T1000 (cell line): ENCODE results near the gene MEF2C.

Experiments
- DNase-seq: peaks from one replicate; lab custom pipeline; 2025; ENCODE audit warnings: mixed read lengths; lab: John Stamatoyannopoulos, UW

MEF2C gene

GRCh38 chr5:88829054-88829453, 53.9 kb downstream of the MEF2C start:
- no peak for DNase-seq

DNA sequence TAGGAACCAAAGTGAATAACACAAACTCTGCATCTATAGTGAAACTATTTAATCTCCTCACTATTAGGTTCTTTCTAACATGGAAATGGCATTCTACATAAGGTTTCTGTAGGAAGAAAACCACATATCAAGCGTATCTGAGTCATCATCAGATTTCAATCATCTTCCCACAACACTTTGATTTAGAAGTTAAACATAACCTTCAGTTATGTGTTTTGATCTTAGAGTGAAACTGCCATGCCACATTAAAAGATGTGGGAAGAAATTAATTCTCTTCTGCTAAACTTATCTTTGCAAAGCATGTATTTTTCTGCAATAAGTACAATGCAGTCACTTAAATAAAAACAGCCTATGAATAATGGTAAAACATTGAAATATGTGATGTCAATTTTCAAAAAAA, 55.0 kb downstream of the MEF2C start:
- no peak for DNase-seq

DNA sequence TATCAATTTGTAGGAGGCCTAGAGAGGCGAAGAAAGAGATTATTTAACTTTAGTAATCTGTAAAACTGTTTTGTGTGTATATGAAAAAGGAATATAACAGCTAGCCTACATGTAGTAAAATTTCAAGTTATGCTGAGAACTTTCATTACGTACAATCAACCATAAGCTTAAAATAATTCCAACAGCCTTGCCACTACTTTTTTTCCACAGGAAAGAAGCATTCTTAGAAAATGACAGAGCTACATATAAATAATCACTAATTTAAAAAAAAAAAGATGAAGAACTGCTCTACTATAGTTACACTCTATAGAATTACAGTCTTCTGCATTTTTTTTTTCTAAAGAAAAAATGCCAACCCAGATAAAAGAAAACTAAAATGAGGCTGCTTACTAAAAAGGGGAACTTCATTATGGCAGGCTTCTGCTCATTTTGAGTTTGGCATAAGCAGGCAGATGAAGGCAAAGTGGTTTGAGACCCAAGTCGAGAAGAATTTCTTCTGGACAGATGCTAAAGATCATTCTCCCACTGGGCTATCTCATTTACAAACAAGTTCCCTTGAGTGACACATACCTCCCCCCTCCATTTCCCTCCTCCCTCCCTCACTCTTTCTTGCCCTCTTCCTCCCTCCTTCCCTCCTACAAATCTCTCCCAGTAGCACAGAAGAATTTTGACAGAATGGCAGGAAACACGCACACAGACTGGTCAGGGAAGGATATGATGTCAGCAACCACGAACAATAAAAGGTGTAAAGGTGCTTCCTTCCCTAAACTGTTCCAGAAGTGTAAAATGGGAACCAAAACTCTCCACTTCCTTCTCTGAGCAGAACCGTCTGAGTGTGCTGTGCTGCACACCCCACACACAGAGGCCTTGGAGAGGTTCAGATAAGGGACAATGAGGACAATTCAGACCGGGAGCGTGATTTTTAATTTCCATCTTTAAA, 56.1 kb downstream of the MEF2C start:
- no peak for DNase-seq

- no peak for DNase-seq
These were observed 57.2 kb downstream of the MEF2C start for GRCh38 chr5:88825584-88826315.

DNA sequence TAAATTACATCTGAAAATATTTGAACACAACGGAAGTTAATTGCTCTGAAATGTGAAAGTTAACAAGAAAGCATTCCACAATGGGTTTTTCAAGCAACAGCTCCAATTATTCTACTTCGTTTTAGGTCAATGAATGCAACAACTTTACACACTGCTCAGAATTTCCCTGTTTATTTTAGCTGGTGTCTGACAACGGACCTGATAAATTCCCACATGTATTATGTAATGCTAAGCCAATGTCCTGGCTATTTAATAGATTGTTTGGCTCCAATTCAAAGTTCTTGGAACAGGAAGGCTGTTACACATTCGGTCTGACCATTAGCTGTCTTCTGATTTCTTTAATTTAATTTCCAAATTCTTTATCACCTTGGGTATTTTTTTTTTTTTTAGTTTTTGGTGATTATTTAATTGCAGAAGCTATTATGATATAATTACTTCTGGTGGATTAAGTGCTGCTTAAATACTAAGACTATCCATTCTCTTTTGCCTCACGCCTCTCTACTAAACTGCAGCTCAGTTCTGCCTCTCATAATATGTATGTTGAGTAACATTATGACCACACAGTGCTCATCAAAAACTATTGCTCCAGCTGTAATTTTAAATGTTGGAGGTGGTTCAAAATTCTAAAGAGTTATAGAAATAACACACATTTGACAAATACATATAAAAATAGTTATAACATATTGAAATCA, 57.9 kb downstream of the MEF2C start:
- no peak for DNase-seq

DNA sequence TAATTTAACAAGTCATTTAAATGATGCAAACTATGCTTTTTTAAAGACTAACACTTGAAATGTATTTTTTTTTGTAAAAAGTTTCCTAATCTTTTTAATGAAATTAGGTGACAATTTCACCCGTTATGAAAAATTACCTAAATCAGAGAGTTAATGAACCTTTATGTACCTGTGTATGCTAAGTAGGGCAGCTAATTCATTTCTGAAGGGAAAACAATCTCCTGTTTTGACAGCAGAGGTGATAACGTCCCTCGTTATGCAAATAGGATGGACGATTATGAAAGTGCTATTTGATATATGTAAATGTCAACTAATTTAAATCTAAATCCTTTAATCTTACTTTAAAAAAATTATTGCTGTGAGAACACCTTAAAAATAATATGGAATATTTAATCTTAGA, 58.8 kb downstream of the MEF2C start:
- no peak for DNase-seq

GRCh38 chr5:88823201-88823600, 59.8 kb downstream of the MEF2C start:
- DNase-seq = no peak

GRCh38 chr5:88821161-88821560, 61.8 kb downstream of the MEF2C start:
- no peak for DNase-seq

DNA sequence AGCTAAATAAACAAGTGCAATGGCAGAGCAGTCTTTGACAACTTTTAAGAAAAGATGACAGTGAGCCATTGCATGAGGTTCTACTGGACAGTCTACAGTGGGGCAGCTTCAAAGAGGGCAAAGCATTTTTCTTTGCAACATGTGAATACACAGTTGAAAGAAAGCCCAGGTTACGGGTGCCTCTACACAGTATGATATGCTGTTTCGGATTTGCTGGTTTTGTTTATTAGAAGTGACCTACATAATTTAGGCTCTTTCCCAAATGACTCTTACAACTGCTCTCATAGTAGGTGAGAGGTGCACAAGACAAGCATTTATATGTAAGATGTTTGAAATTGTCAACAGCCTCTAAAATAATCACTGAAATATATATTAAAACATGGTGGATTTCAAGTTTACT, 62.4 kb downstream of the MEF2C start:
- no peak for DNase-seq

DNA sequence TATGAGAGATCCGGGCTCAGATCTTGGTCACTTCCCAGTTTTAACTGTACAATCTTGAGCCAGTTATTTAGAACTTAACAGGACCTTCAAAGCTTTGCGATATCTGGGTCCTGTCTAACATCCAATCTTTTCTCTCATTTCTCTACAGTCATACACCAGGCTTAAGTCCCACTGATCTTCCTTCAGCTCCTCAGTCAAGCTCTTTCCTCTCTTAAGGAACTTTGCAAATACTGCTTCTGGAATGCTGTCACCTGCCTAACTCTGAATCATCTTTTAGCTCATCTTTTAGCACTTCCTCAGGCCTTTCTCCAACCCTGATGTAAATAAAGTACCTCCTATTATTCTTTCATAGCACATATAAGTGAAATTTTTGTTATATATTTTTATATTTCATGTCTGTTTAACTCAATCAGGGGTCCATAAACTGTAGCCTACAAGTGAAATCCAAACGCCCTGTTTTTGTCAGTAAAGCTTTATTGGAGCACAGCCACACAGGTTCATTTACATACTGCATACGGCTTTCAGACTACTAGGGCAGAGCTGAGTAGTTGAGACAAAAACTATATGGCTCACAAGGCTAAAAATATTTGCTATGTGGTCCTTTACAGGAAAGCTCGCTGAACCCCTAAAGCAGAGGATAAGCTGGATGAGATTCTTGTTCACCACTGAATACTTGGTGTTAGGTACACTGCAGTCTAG, 63.5 kb downstream of the MEF2C start:
- no peak for DNase-seq

- DNase-seq = no peak
These were observed 64.7 kb downstream of the MEF2C start for GRCh38 chr5:88818296-88818695.

DNA sequence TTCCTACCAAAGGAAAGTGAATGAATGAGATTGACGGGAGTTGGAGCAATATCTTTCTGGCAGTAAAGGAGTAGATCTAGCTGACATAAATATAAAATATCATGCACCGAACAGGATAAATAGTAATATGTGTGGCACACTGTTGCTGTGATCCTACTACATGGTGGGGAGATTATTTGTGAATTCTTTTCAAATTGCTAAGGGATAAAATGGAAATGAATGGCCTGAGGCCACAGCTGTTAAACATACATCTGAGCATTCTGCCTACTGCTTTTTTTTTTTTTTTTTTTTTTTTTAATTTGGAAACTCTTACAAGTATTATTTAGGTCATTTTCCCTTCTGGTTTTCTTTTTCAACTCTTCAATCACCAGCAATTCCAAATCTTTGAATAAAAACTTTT, 66.8 kb downstream of the MEF2C start:
- no peak for DNase-seq

GRCh38 chr5:88815050-88815789, 67.8 kb downstream of the MEF2C start:
- DNase-seq = no peak

DNA sequence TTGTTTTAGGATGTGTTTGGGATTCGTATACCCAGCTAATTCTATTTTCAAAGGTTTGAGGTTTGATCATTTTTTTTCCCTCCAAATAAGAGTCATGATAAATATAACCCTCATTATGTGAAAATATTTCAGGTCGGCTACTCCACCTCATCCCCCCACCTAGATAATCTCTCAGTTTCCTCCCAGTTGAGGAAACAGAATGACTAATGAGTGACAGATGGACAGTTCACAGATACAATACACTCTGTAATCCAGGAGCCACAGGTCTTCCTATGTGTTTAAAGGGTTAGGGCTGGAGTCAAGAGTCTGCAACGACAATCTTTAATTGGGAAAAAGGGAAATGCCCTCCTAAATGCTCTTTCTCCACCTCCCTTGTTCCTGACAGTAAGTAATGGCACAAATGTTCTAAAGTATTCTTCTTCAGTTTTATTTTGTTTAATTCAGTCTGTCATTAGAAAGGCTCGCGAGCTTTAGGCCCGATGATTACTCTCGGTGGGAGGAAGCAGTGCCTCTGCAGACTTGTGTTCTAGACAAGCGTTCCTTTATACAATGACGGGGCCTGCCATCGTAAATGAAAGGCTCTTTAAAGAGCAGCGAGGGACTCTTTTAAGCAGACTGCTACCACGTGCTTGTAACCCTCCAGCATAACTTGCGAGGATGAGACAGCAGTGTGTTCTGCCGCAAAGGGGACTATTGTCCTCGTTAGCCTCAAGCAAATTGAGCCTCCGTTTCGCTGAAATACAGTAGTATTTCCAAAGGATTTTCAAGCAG, 69.0 kb downstream of the MEF2C start:
- no peak for DNase-seq

DNA sequence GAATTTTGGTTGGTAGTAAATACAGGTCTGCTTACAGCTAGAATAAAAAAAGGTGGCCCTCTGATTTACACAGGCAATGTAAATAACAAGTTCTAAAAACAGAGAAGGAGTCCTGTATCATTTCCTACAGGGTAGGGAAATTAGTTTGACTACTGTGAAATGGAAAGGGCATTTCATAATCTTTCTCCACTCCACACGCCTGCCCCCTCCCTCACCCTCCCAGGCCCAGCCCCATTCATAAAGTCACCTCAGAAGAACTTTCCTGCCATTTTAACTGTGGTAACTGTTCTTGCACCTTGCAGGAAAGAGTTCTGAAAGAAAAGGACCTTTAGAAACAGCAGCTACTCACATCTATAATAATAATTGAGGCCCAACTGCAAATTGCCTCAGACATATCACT, 69.7 kb downstream of the MEF2C start:
- no peak for DNase-seq

DNA sequence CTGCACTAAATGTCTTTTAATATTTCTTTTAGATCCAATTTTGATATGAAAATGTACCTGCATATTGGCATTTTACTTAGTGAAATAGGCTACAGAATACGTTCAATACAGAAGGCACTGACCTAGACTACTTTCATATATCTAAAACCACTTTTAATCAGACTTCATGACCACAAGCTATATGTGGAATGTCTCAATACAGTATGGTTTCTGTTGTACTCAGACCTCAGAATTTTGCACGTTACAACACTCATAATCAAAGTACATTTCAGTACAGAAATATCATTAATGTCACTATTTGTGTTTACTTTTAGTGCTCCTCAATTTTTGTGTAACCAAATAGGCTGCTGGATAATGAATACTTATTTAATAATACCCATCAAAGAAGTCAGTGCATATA, 74.8 kb downstream of the MEF2C start:
- no peak for DNase-seq

DNA sequence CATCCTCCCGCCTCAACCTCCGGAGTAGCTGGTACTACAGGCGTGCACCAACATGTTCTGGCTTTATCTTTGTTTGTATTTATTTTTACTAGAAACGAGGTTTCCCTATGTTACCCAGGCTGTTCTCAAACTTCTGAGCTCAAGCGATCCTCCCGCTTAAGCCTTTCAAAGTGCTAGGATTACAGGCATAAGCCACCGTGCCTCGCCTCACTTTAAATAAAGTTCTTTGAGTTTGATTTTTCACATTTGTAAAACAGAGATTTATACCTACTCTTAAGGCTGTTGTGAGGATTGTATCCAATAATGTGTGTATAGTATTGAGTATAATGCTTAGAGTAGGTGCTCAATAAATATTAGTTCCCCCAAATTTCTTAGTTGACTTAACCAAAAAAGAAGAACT, 75.7 kb downstream of the MEF2C start:
- DNase-seq = no peak

- no peak for DNase-seq
These were observed 76.6 kb downstream of the MEF2C start for GRCh38 chr5:88806338-88806737.

DNA sequence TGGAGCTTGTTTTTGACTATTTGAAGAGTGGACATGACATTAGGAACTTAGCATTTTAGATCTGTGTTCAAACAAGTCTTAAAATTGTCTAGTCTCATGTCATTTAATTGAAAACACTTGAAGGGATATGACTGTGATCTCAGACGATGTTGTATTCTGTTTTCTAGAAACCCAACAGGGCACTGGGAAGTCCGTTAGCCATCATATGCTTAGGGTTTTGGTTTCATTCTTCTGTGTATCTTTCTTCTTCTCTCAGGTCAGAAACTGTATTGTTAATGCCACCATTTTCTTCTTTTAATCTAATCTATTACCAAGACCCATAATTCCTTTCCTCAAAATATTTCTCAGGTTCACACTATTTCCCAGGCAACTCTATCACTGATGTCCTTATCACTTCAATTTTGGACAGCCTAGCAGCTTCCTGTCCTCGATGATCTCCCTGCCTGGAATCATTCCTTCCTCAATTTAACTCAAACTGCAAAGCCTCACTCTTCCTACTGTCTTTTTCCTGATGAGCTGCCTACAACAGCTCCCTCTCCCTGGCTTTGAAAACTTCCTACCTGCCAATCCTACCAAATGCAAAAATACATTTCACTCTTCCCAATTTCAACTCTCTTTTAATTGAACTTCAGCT, 77.7 kb downstream of the MEF2C start:
- DNase-seq = no peak

DNA sequence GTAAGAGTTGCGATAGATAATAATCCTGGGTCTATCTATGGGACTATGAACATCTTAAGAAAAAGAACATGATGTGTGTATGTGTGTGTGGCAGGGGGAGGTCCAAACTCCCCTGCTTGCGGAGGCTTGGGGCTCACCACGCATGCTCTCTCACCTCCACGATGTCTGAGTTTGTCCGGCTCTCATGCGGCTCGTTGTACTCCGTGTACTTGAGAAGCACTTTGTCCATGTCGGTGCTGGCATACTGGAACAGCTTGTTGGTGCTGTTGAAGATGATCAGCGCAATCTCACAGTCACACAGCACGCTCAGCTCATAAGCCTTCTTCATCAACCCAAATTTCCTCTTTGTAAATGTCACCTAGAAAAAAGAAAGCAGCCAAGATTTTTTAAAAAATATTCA, 78.5 kb downstream of the MEF2C start:
- DNase-seq = no peak
